Sigmoid colon (tissue), 7 donors: ENCODE data around the gene FGB. TPM values are rescaled to one million over a fixed set of nuclear protein-coding genes. Genes with fewer than 3 reads are reported as not detected.

ENCODE experiments used
- DNase-seq: peaks from one replicate; pipeline ENCODE4 v3.0.0-alpha.2; 2019
- H3K27ac ChIP-seq, 4 donors: fragments of 200-600 bp; sonication (generic); one replicate each; pipeline ENCODE4 v1.5.1; 2016 to 2019; ENCODE audit warnings: mild to moderate bottlenecking in 1 of 4
- H3K27me3 ChIP-seq, 3 donors: fragments of 200-600 bp; sonication (generic); one replicate each; pipeline ENCODE4 v1.5.1; 2019; ENCODE audit warnings: mild to moderate bottlenecking in 1 of 3
- H3K36me3 ChIP-seq, 4 donors: fragments of 200-600 bp; sonication (generic); one replicate each; pipeline ENCODE4 v1.5.1; 2016 to 2019
- H3K4me1 ChIP-seq, 4 donors: fragments of 200-600 bp; sonication (generic); one replicate each; pipeline ENCODE4 v1.5.1; 2017 to 2019
- H3K4me3 ChIP-seq, 4 donors: fragments of 200-600 bp; sonication (generic); one replicate each; pipeline ENCODE4 v1.5.1; 2017 to 2019; ENCODE audit warnings: mild to moderate bottlenecking in 2 of 4, moderate library complexity in 1 of 4
- H3K9me3 ChIP-seq, 4 donors: fragments of 200-600 bp in 3 of 4; sonication (generic) in 3 of 4; one replicate each; pipeline versions ENCODE4 v1.5.1 to v1.6.1; 2013 to 2019
- CTCF ChIP-seq, 4 experiments: fragments of 450-650 bp in 3 of 4; fragments of 200-600 bp in 1 of 4; IDR thresholded peaks; one replicate each; pipeline ENCODE4 v1.5.1; 2016 to 2019; ENCODE audit warnings: antibody characterized with exemption in 4 of 4, mild to moderate bottlenecking in 3 of 4, moderate library complexity in 2 of 4
- EP300 ChIP-seq, 4 donors: sonication (generic); formaldehyde crosslinking; IDR thresholded peaks; one replicate each; pipeline ENCODE4 v1.6.1; 2017; ENCODE audit warnings: antibody characterized with exemption in 4 of 4
- POLR2A ChIP-seq, 2 donors: fragments of 450-650 bp; IDR thresholded peaks; one replicate each; pipeline ENCODE4 v1.6.1; 2016; ENCODE audit warnings: antibody characterized with exemption in 2 of 2, mild to moderate bottlenecking in 2 of 2, moderate library complexity in 2 of 2
- POLR2AphosphoS5 ChIP-seq, 4 donors: sonication (generic); formaldehyde crosslinking; IDR thresholded peaks; one replicate each; pipeline ENCODE4 v1.6.1; 2017; ENCODE audit warnings: antibody characterized with exemption in 4 of 4
- WGBS, 2 donors: extraction: QIAGEN DNeasy Blood & Tissue Kit; methylation state at CpG; one replicate each; pipeline ENCODE4 v1.1.7; 2013; 5-methylcytosine and 5-hydroxymethylcytosine counted together
- intact Hi-C: fragments of 100-400 bp; cut with DNase I; formaldehyde crosslinking; loops from one replicate; pipeline ENCODE4 v1.15.1; 2023
- polyA plus RNA-seq, 3 donors: library from polyadenylated mRNA; stranded (reverse); fragments of 200-250 nt; gene quantifications; one replicate each; pipeline ENCODE4 v1.2.3, GENCODE V29; 2013
- total RNA-seq, 4 donors: library from RNA; depleted of rRNA; stranded (reverse); fragments of >200 nt; gene quantifications; one replicate each; pipeline ENCODE4 v1.1.0, GENCODE V29; 2016
- donor health status: healthy with polysubstance abuse.
- donor health status: Bipolar disorder and iron deficiency.
- donor health status: healthy.

FGB gene
- total RNA-seq = not detected
- polyA plus RNA-seq = under 1 TPM in 1 of 3 donors, not detected in 2; 0.67 TPM

- WGBS, 2 donors = 81 to 82% methylated on average over 2 of the region's 2 CpGs
- H3K36me3 ChIP-seq = no peaks in the 10 kb centered on the region
Observed at GRCh38 chr4:154562697-154563254, at the start of gene FGB. FGB (plus strand) TSS chr4:154563011; CDS start chr4:154563019, 8 bp downstream.

GRCh38 chr4:154516318-154517029 is 46.3 kb upstream of the FGB start:
- 20 to 31% methylated on average over 1 of the region's 1 CpG for WGBS, 2 donors

More at GRCh38 chr4:154562697-154563254, at the start of gene FGB:
- no peak within 1 kb of the TSS for H3K4me3 ChIP-seq
- no peaks in the 10 kb centered on the region for H3K27me3 ChIP-seq
- no peaks in the 10 kb centered on the region for H3K9me3 ChIP-seq
- H3K27ac ChIP-seq = no peak within 1 kb of the TSS
- DNase-seq = no peak
- TF ChIP-seq POLR2AphosphoS5 (IDR thresholded peaks at IDR 0.05) = no peak
- intact Hi-C loops = no loop called here
- no peaks in the 10 kb centered on the region for H3K4me1 ChIP-seq

GRCh38 chr4:154517591-154517990 is 45.2 kb upstream of the FGB start:
- DNase-seq = no peak
- intact Hi-C loops = no loop called here
- TF ChIP-seq CTCF (IDR thresholded peaks at IDR 0.05) = no peak
- no peak for TF ChIP-seq POLR2AphosphoS5 (IDR thresholded peaks at IDR 0.05)
- no peak for TF ChIP-seq POLR2A (IDR thresholded peaks at IDR 0.05)
- TF ChIP-seq EP300 (IDR thresholded peaks at IDR 0.05) = no peak
- Histone ChIP-seq H3K4me3 (no peak overlapping the region), H3K4me1 (peaks cover 0 to 9% (median 0%) of the 10 kb centered on the region in 4 donors), H3K9me3 (no peaks in the 10 kb centered on the region), H3K27me3 (no peaks in the 10 kb centered on the region), H3K36me3 (no peaks in the 10 kb centered on the region), H3K27ac (no peak overlapping the region)
- 65 to 81% methylated on average over 4 of the region's 4 CpGs for WGBS, 2 donors

More at GRCh38 chr4:154516318-154517029, 46.3 kb upstream of the FGB start:
- no peaks in the 10 kb centered on the region for H3K36me3 ChIP-seq
- TF ChIP-seq EP300 (IDR thresholded peaks at IDR 0.05) (no peak), POLR2A (IDR thresholded peaks at IDR 0.05) (no peak), POLR2AphosphoS5 (IDR thresholded peaks at IDR 0.05) (no peak), CTCF (IDR thresholded peaks at IDR 0.05) (no peak)
- DNase-seq = no peak
- H3K27ac ChIP-seq = no peak overlapping the region
- intact Hi-C loops = no loop called here
- H3K4me1 ChIP-seq = peaks cover 0 to 9% (median 0%) of the 10 kb centered on the region in 4 donors
- H3K9me3 ChIP-seq = no peaks in the 10 kb centered on the region
- no peaks in the 10 kb centered on the region for H3K27me3 ChIP-seq
- no peak overlapping the region for H3K4me3 ChIP-seq

GRCh38 chr4:154519214-154519613 is 43.6 kb upstream of the FGB start:
- TF ChIP-seq EP300 (IDR thresholded peaks at IDR 0.05) (no peak), CTCF (IDR thresholded peaks at IDR 0.05) (no peak), POLR2A (IDR thresholded peaks at IDR 0.05) (no peak), POLR2AphosphoS5 (IDR thresholded peaks at IDR 0.05) (no peak)
- H3K27me3 ChIP-seq = no peaks in the 10 kb centered on the region
- no peak for DNase-seq
- no peak overlapping the region for H3K4me3 ChIP-seq
- intact Hi-C loops = no loop called here
- H3K4me1 ChIP-seq = peaks cover 0 to 9% (median 0%) of the 10 kb centered on the region in 4 donors
- WGBS, 2 donors = 83 to 89% methylated on average over 4 of the region's 4 CpGs
- H3K27ac ChIP-seq = no peak overlapping the region
- H3K9me3 ChIP-seq = no peaks in the 10 kb centered on the region
- no peaks in the 10 kb centered on the region for H3K36me3 ChIP-seq

- no peak overlapping the region for H3K27ac ChIP-seq
- no peak overlapping the region for H3K4me3 ChIP-seq
- no peak for DNase-seq
- H3K27me3 ChIP-seq = no peaks in the 10 kb centered on the region
- no peaks in the 10 kb centered on the region for H3K9me3 ChIP-seq
- peaks cover 0 to 9% (median 0%) of the 10 kb centered on the region in 4 donors for H3K4me1 ChIP-seq
- intact Hi-C loops = no loop called here
- H3K36me3 ChIP-seq = no peaks in the 10 kb centered on the region
- TF ChIP-seq EP300 (IDR thresholded peaks at IDR 0.05) (no peak), POLR2AphosphoS5 (IDR thresholded peaks at IDR 0.05) (no peak), POLR2A (IDR thresholded peaks at IDR 0.05) (no peak), CTCF (IDR thresholded peaks at IDR 0.05) (no peak)
Observed at GRCh38 chr4:154521607-154522006, 41.2 kb upstream of the FGB start.
